Breast epithelium (tissue), 4 donors: ENCODE data around the gene SDK1. TPM values are rescaled to one million over a fixed set of nuclear protein-coding genes. Genes with fewer than 3 reads are reported as not detected.

Experiments
- DNase-seq, 2 donors: peaks; one replicate each; pipeline ENCODE4 v3.0.0-alpha.2; 2019; ENCODE audit warnings: low spot score in 2 of 2
- H3K27ac ChIP-seq, 2 donors: fragments of 200-600 bp; sonication (generic) in 1 of 2; one replicate each; pipeline ENCODE4 v1.5.1; 2016 to 2019; ENCODE audit warnings: mild to moderate bottlenecking in 1 of 2
- H3K27me3 ChIP-seq, 2 donors: fragments of 200-600 bp; sonication (generic) in 1 of 2; one replicate each; pipeline versions ENCODE4 v1.5.1 to v1.6.0; 2017 to 2019; ENCODE audit warnings: control low read depth in 1 of 2, mild to moderate bottlenecking in 1 of 2
- H3K36me3 ChIP-seq: fragments of 200-600 bp; one replicate; pipeline ENCODE4 v1.5.1; 2019
- H3K4me1 ChIP-seq, 2 donors: fragments of 200-600 bp; sonication (generic); one replicate each; pipeline ENCODE4 v1.5.1; 2016 to 2019; ENCODE audit warnings: control low read depth in 1 of 2
- H3K4me3 ChIP-seq, 3 donors: fragments of 200-600 bp; sonication (generic); 1 replicate in 2 of 3; 2 replicates in 1 of 3; pipeline ENCODE4 v1.5.1; 2016 to 2019; ENCODE audit warnings: mild to moderate bottlenecking in 3 of 3, moderate library complexity in 2 of 3
- H3K9me3 ChIP-seq, 2 donors: fragments of 200-600 bp; sonication (generic) in 1 of 2; one replicate each; pipeline ENCODE4 v1.5.1; 2016 to 2019; ENCODE audit warnings: control low read depth in 1 of 2
- CTCF ChIP-seq, 3 donors: fragments of 450-650 bp; IDR thresholded peaks; one replicate each; pipeline ENCODE4 v1.5.1; 2016 to 2017; ENCODE audit warnings: antibody characterized with exemption in 3 of 3, mild to moderate bottlenecking in 3 of 3, moderate library complexity in 3 of 3
- POLR2A ChIP-seq: fragments of 450-650 bp; IDR thresholded peaks from one replicate; pipeline ENCODE4 v1.6.1; 2016; ENCODE audit warnings: antibody characterized with exemption, mild to moderate bottlenecking, moderate library complexity
- POLR2AphosphoS5 ChIP-seq, 3 donors: sonication (generic); formaldehyde crosslinking; IDR thresholded peaks; one replicate each; pipeline ENCODE4 v1.6.1; 2017; ENCODE audit warnings: antibody characterized with exemption in 3 of 3
- intact Hi-C: fragments of 100-400 bp; cut with DNase I; formaldehyde crosslinking; loops from one replicate; pipeline ENCODE4 v1.15.1; 2023; ENCODE audit warnings: low total_unique reads
- total RNA-seq, 3 donors: library from RNA; depleted of rRNA; stranded (reverse); fragments of >200 nt; gene quantifications; one replicate each; pipeline ENCODE4 v1.1.0, GENCODE V29; 2016

The SDK1 gene
- total RNA-seq, 3 donors from 2014 or later: 3.7 to 18.2 (median 6.6) TPM

GRCh38 chr7:4163565-4164203 is 862.6 kb downstream of the SDK1 start:
- Histone ChIP-seq H3K4me1 (peaks cover 0 to 3% of the 10 kb centered on the region in 2 donors), H3K27me3 (no peaks in the 10 kb centered on the region), H3K27ac (no peak overlapping the region), H3K36me3 (no peaks in the 10 kb centered on the region), H3K4me3 (no peak overlapping the region), H3K9me3 (no peaks in the 10 kb centered on the region)
- intact Hi-C loops: loop anchor here (5.0 kb wide), 1 partner anchor 1226 kb away; no protein-coding TSS in a partner anchor
- TF ChIP-seq POLR2A: no peak
- TF ChIP-seq CTCF (IDR thresholded peaks at IDR 0.05): no peak
- no peak for TF ChIP-seq POLR2AphosphoS5 (IDR thresholded peaks at IDR 0.05)
- no peak for DNase-seq

GRCh38 chr7:4164556-4164955 is 863.5 kb downstream of the SDK1 start:
- no peak overlapping the region for H3K4me3 ChIP-seq
- peaks cover 0 to 4% of the 10 kb centered on the region in 2 donors for H3K27me3 ChIP-seq
- no peak for TF ChIP-seq POLR2AphosphoS5 (IDR thresholded peaks at IDR 0.05)
- TF ChIP-seq CTCF (IDR thresholded peaks at IDR 0.05): no peak
- no peak for TF ChIP-seq POLR2A
- H3K36me3 ChIP-seq: no peaks in the 10 kb centered on the region
- H3K27ac ChIP-seq: no peak overlapping the region
- intact Hi-C loops: loop anchor here (5.0 kb wide), 1 partner anchor 1227 kb away; no protein-coding TSS in a partner anchor
- H3K4me1 ChIP-seq: no peaks in the 10 kb centered on the region
- no peaks in the 10 kb centered on the region for H3K9me3 ChIP-seq
- DNase-seq: no peak

GRCh38 chr7:4166340-4166739 is 865.3 kb downstream of the SDK1 start:
- DNase-seq: no peak
- Histone ChIP-seq H3K36me3 (no peaks in the 10 kb centered on the region), H3K4me1 (no peaks in the 10 kb centered on the region), H3K9me3 (no peaks in the 10 kb centered on the region), H3K27ac (no peak overlapping the region), H3K4me3 (no peak overlapping the region), H3K27me3 (peaks cover 0 to 4% of the 10 kb centered on the region in 2 donors)
- TF ChIP-seq POLR2A: no peak
- intact Hi-C loops: loop anchor here (1.0 kb wide), 1 partner anchor 35 kb away; no protein-coding TSS in a partner anchor

- TF ChIP-seq CTCF (IDR thresholded peaks at IDR 0.05): no peak
- TF ChIP-seq POLR2A: no peak
- TF ChIP-seq POLR2AphosphoS5 (IDR thresholded peaks at IDR 0.05): no peak
- Histone ChIP-seq H3K9me3 (no peaks in the 10 kb centered on the region), H3K27ac (no peak overlapping the region), H3K27me3 (peaks cover 0 to 4% of the 10 kb centered on the region in 2 donors), H3K4me1 (no peaks in the 10 kb centered on the region), H3K4me3 (no peak overlapping the region), H3K36me3 (no peaks in the 10 kb centered on the region)
- intact Hi-C loops: loop anchor here (1.0 kb wide), 1 partner anchor 34 kb away; no protein-coding TSS in a partner anchor
- DNase-seq: no peak
Measured at GRCh38 chr7:4166807-4167206, 865.8 kb downstream of the SDK1 start.

- intact Hi-C loops: no loop called here
- no peak for TF ChIP-seq POLR2A
- no peak for DNase-seq
- H3K36me3 ChIP-seq: no peaks in the 10 kb centered on the region
- H3K9me3 ChIP-seq: no peaks in the 10 kb centered on the region
- H3K27ac ChIP-seq: no peak overlapping the region
- peaks cover 0 to 4% of the 10 kb centered on the region in 2 donors for H3K27me3 ChIP-seq
- H3K4me3 ChIP-seq: no peak overlapping the region
- H3K4me1 ChIP-seq: no peaks in the 10 kb centered on the region
Measured at GRCh38 chr7:4167385-4167910, 866.4 kb downstream of the SDK1 start.

- Histone ChIP-seq H3K4me1 (no peaks in the 10 kb centered on the region), H3K27me3 (peaks cover 0 to 4% of the 10 kb centered on the region in 2 donors), H3K27ac (no peak overlapping the region), H3K4me3 (no peak overlapping the region), H3K36me3 (no peaks in the 10 kb centered on the region), H3K9me3 (no peaks in the 10 kb centered on the region)
- intact Hi-C loops: no loop called here
- TF ChIP-seq POLR2AphosphoS5 (IDR thresholded peaks at IDR 0.05): no peak
- TF ChIP-seq POLR2A: no peak
- no peak for TF ChIP-seq CTCF (IDR thresholded peaks at IDR 0.05)
- no peak for DNase-seq
Measured at GRCh38 chr7:4168041-4168440, 867.0 kb downstream of the SDK1 start.
